Smooth muscle cell (in vitro differentiated cells): ENCODE measurements around the gene NHSL2. TPM values are rescaled to one million over a fixed set of nuclear protein-coding genes. Genes with fewer than 3 reads are reported as not detected.

Experiments used
- DNase-seq: peaks from one replicate; lab custom pipeline; 2025; ENCODE audit not compliant: unreplicated experiment; lab: John Stamatoyannopoulos, UW
- H2AFZ ChIP-seq: fragments of 200-600 bp; sonication (generic); 2 replicates; pipeline ENCODE4 v1.6.0; 2016; ENCODE audit warnings: antibody characterized with exemption, low read depth, mild to moderate bottlenecking
- H3F3A ChIP-seq: fragments of 200-600 bp; sonication (generic); 2 replicates; pipeline ENCODE4 v1.6.0; 2017; ENCODE audit warnings: antibody characterized with exemption, low read depth
- H3K27ac ChIP-seq: fragments of 200-600 bp; sonication (generic); 2 replicates; pipeline ENCODE4 v1.5.1; 2016; ENCODE audit warnings: low read depth, mild to moderate bottlenecking
- H3K27me3 ChIP-seq: fragments of 200-600 bp; sonication (generic); 2 replicates; pipeline ENCODE4 v1.6.1; 2016; ENCODE audit warnings: low read depth, mild to moderate bottlenecking
- H3K36me3 ChIP-seq: fragments of 200-600 bp; sonication (generic); 2 replicates; pipeline ENCODE4 v1.5.1; 2016; ENCODE audit warnings: low read depth
- H3K4me1 ChIP-seq: fragments of 200-600 bp; sonication (generic); 2 replicates; pipeline ENCODE4 v1.5.1; 2016; ENCODE audit warnings: low read depth
- H3K4me2 ChIP-seq: fragments of 200-600 bp; sonication (generic); 2 replicates; pipeline ENCODE4 v1.6.0; 2016; ENCODE audit warnings: mild to moderate bottlenecking
- H3K4me3 ChIP-seq: fragments of 200-600 bp; sonication (generic); 2 replicates; pipeline ENCODE4 v1.5.1; 2016; ENCODE audit warnings: mild to moderate bottlenecking
- H3K79me2 ChIP-seq: fragments of 200-600 bp; sonication (generic); 2 replicates; pipeline ENCODE4 v1.6.0; 2016; ENCODE audit warnings: low read depth, mild to moderate bottlenecking
- H3K9ac ChIP-seq: fragments of 200-600 bp; sonication (generic); 2 replicates; pipeline ENCODE4 v1.6.0; 2016; ENCODE audit warnings: low read depth
- H3K9me3 ChIP-seq: fragments of 200-600 bp; sonication (generic); replicated peaks from 2 replicates; pipeline ENCODE4 v1.5.1; 2016; ENCODE audit warnings: low read depth
- H4K20me1 ChIP-seq: fragments of 200-600 bp; sonication (generic); 2 replicates; pipeline ENCODE4 v1.6.0; 2016; ENCODE audit warnings: low read depth
- CTCF ChIP-seq: fragments of 200-600 bp; sonication (generic); IDR thresholded peaks from 2 replicates; pipeline ENCODE4 v1.5.1; 2017; ENCODE audit warnings: borderline replicate concordance, mild to moderate bottlenecking, antibody characterized with exemption; ENCODE audit not compliant: insufficient read depth, poor library complexity, severe bottlenecking
- WGBS: methylation state at CpG from one replicate; pipeline ENCODE4 v1.1.7; 2016; ENCODE audit warnings: low lambda C conversion rate; 5-methylcytosine and 5-hydroxymethylcytosine counted together
- polyA plus RNA-seq: library from polyadenylated mRNA; unstranded; fragments of >200 nt; fragmentation: Nextera tagmentation; extraction: Ambion mirVana; gene quantifications from 2 replicates; pipeline ENCODE4 v1.2.1, GENCODE V29; 2016
- total RNA-seq: library from RNA; depleted of rRNA; stranded (reverse); fragments of >200 nt; gene quantifications from 2 replicates; pipeline ENCODE4 v1.2.3, GENCODE V29; 2014

Gene NHSL2
- total and polyA plus RNA-seq, 2 experiments from 2014 or later, result 2.9 to 3.3 TPM

DNA sequence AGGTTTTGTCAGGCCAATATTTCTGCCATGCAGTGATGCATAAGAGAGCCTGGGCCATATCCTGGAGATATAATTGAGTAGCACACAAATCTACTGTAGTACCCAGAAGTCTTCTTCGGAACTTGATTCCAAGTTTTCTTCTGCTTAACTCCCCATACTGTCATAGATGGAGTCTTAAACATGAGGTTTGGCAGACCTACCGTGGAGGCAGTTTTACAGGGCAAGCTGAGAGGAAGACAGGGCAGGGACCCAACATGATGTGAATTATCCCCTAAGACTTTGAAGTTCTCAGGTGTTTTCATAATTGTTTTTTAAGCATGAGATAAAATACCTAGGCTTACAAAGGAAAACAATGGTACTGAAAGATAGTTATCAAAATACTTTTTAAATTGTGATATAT, 18.2 kb downstream of the NHSL2 start:
- Histone ChIP-seq H3F3A (peaks cover 4% of the 10 kb centered on the region), H3K9ac (no peak overlapping the region), H3K79me2 (no peaks in the 10 kb centered on the region), H3K4me1 (no peaks in the 10 kb centered on the region), H3K36me3 (no peaks in the 10 kb centered on the region), H2AFZ (no peak overlapping the region), H3K9me3 (peaks cover 5% of the 10 kb centered on the region), H3K4me3 (no peak overlapping the region), H3K27me3 (no peaks in the 10 kb centered on the region), H4K20me1 (no peaks in the 10 kb centered on the region), H3K4me2 (no peak overlapping the region), H3K27ac (no peak overlapping the region)
- no peak for DNase-seq
- TF ChIP-seq CTCF, result no peak
- 80% methylated on average over 2 of the region's 2 CpGs for WGBS

- Histone ChIP-seq H3K9ac (no peak overlapping the region), H3K4me1 (peaks cover 3% of the 10 kb centered on the region), H3K36me3 (no peaks in the 10 kb centered on the region), H2AFZ (no peak overlapping the region), H3K27me3 (no peaks in the 10 kb centered on the region), H4K20me1 (no peaks in the 10 kb centered on the region), H3F3A (peaks cover 4% of the 10 kb centered on the region), H3K79me2 (no peaks in the 10 kb centered on the region), H3K4me2 (no peak overlapping the region), H3K27ac (no peak overlapping the region), H3K4me3 (no peak overlapping the region), H3K9me3 (peaks cover 5% of the 10 kb centered on the region)
- no peak for DNase-seq
- no peak for TF ChIP-seq CTCF
- WGBS, result 69% methylated on average over 1 of the region's 1 CpG
These were observed 19.7 kb downstream of the NHSL2 start for GRCh38 chrX:71930298-71930697.

DNA sequence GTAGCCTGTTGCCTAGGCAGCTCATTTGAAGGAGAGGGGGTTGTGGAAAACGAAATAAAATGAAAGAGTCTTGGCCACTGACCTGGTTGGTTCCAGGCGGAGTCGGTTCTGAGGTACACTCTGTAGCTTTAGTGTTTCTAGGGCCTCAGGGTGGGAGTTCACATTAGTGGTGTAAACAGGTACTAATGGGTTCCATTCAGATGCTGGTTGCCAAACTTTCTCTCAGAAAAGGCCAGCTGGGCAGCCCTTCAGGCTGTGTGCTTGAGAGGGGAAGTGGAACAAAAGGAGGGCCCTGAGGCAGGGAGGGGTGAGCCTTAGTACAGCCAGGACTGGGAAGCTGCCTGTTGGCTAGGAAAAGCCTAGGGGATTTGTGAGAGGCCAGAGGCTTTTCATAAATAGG, 24.8 kb downstream of the NHSL2 start:
- H3K79me2 ChIP-seq, result no peaks in the 10 kb centered on the region
- no peak for TF ChIP-seq CTCF
- no peaks in the 10 kb centered on the region for H3K36me3 ChIP-seq
- H3F3A ChIP-seq, result no peaks in the 10 kb centered on the region
- 63% methylated on average over 3 of the region's 3 CpGs for WGBS
- peaks cover 5% of the 10 kb centered on the region for H3K9me3 ChIP-seq
- no peak overlapping the region for H2AFZ ChIP-seq
- no peak overlapping the region for H3K4me3 ChIP-seq
- no peak for DNase-seq
- H3K27ac ChIP-seq, result no peak overlapping the region
- no peaks in the 10 kb centered on the region for H4K20me1 ChIP-seq
- peaks cover 13% of the 10 kb centered on the region for H3K4me1 ChIP-seq
- H3K4me2 ChIP-seq, result no peak overlapping the region
- H3K27me3 ChIP-seq, result no peaks in the 10 kb centered on the region
- H3K9ac ChIP-seq, result no peak overlapping the region

DNA sequence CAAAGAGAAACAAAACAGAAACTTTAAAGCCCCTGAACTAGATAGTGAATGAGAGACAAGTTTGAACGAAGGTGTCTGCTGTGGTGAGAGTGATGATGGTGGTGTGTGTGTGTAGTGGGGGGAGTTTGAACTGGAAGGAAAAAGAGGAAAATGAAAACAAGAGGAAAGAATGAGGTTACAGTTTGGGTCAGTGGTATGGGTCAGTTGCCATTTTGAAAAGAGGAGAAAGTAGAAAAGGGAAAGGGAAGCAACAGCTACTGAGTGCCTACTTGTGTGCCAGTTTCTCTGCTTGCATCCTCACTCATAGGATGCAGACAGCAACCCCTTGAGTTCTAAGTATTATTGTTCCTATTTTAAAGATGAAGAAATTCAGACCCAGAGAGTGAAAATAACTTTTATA, 26.0 kb downstream of the NHSL2 start:
- H3K36me3 ChIP-seq, result no peaks in the 10 kb centered on the region

More for the DNA sequence above, 26.0 kb downstream of the NHSL2 start:
- H3K27ac ChIP-seq, result no peak overlapping the region
- H3K27me3 ChIP-seq, result no peaks in the 10 kb centered on the region
- H3K4me2 ChIP-seq, result no peak overlapping the region
- no peaks in the 10 kb centered on the region for H3K79me2 ChIP-seq
- H3K9me3 ChIP-seq, result no peaks in the 10 kb centered on the region
- no peak for DNase-seq
- peaks cover 17% of the 10 kb centered on the region for H3K4me1 ChIP-seq
- no peak overlapping the region for H3K9ac ChIP-seq
- H4K20me1 ChIP-seq, result no peaks in the 10 kb centered on the region
- TF ChIP-seq CTCF, result no peak
- 56% methylated on average over 1 of the region's 1 CpG for WGBS
- H2AFZ ChIP-seq, result no peak overlapping the region
- no peaks in the 10 kb centered on the region for H3F3A ChIP-seq
- no peak overlapping the region for H3K4me3 ChIP-seq
